Gastroesophageal sphincter (tissue), 3 donors: ENCODE measurements around the gene GSTO1.

Source experiments
- CTCF ChIP-seq, 4 experiments: fragments of 200-600 bp in 2 of 4; fragments of 450-650 bp in 2 of 4; sonication (generic) in 1 of 4; IDR thresholded peaks; one replicate each; pipeline ENCODE4 v1.5.1; 2017 to 2019; ENCODE audit warnings: antibody characterized with exemption in 4 of 4, mild to moderate bottlenecking in 2 of 4, moderate library complexity in 2 of 4
- EP300 ChIP-seq: sonication (generic); formaldehyde crosslinking; IDR thresholded peaks from one replicate; pipeline ENCODE4 v1.6.1; 2017; ENCODE audit warnings: antibody characterized with exemption, mild to moderate bottlenecking
- POLR2A ChIP-seq, 2 donors: fragments of 450-650 bp; IDR thresholded peaks; one replicate each; pipeline ENCODE4 v1.6.1; 2017; ENCODE audit warnings: antibody characterized with exemption in 2 of 2, mild to moderate bottlenecking in 2 of 2, moderate library complexity in 1 of 2

- TF ChIP-seq CTCF (IDR thresholded peaks at IDR 0.05) (no peak), EP300 (no peak), POLR2A (IDR thresholded peaks at IDR 0.05) (no peak)
Measured at GRCh38 chr10:104293011-104293410, 38.3 kb downstream of the GSTO1 start.
